ENCODE results near the gene SLC25A47. TPM values are rescaled to one million over a fixed set of nuclear protein-coding genes. Genes with fewer than 3 reads are reported as not detected.

The SLC25A47 gene
- total RNA-seq, 1 donor, result not detected

DNA sequence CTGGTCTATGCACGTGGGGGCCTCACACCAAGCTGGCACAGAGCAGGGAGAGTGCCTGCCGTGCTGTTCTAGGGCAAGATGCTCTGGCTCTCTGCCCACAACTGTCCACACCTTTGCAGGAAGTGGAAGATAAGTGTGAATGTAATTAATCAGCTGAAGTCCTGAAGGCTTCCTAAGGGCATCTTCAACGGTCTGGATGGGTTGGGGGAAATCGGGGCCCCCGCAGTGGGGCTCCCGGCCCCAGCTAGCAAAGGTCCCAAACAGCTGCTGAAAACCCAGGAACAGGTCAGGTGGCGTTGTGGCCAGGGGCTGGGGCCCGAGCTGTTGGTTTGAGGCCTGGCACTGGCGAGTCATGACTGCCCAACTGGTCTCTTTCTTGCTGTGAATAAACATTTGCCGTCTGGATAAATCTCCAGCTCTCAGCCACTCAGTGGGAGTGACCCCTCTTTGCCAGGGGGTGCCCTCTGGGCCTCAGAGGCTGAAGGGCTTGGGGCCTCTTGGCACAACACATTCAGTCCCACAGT is 10.2 kb upstream of the SLC25A47 start:
- TF ChIP-seq, protein P1, sequence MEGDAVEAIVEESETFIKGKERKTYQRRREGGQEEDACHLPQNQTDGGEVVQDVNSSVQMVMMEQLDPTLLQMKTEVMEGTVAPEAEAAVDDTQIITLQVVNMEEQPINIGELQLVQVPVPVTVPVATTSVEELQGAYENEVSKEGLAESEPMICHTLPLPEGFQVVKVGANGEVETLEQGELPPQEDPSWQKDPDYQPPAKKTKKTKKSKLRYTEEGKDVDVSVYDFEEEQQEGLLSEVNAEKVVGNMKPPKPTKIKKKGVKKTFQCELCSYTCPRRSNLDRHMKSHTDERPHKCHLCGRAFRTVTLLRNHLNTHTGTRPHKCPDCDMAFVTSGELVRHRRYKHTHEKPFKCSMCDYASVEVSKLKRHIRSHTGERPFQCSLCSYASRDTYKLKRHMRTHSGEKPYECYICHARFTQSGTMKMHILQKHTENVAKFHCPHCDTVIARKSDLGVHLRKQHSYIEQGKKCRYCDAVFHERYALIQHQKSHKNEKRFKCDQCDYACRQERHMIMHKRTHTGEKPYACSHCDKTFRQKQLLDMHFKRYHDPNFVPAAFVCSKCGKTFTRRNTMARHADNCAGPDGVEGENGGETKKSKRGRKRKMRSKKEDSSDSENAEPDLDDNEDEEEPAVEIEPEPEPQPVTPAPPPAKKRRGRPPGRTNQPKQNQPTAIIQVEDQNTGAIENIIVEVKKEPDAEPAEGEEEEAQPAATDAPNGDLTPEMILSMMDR (IDR thresholded peaks at IDR 0.05; ENCODE audit: insufficient read depth, low read length), result no peak
- no peak overlapping the region for H3K4me3 ChIP-seq (ENCODE audit: low read depth, low read length)
- DNase-seq (ENCODE audit: low read depth), result no peak

GRCh38 chr14:100313464-100314230 is 9.5 kb upstream of the SLC25A47 start:
- DNase-seq (ENCODE audit: low read depth), result no peak
- TF ChIP-seq, protein P1 (IDR thresholded peaks at IDR 0.05; ENCODE audit: insufficient read depth, low read length), result no peak

DNA sequence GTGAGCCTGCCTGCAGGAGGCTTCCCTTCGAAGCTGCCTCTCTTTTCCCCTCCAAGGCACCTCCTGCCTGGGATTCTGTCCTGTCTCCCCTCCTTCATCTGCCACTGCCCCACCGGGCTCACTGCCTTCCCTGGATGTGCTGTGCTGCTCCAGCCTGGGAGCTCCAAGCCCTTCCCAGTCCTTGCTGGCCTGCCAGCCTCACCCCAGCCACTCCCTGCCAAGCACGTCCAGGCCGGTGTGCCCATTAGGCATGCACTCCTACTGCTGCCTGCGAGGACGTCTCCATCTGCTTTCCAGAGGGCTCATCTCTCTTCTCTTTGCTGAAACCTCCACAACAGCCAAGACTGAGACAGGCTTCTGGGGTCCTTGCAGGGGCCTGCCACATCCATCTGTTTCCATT is 8.4 kb upstream of the SLC25A47 start:
- TF ChIP-seq, protein P1 (IDR thresholded peaks at IDR 0.05; ENCODE audit: insufficient read depth, low read length), result no peak
- no peak for DNase-seq (ENCODE audit: low read depth)
- no peak overlapping the region for H3K4me3 ChIP-seq (ENCODE audit: low read depth, low read length)

More at GRCh38 chr14:100313464-100314230, 9.5 kb upstream of the SLC25A47 start:
- no peak overlapping the region for H3K4me3 ChIP-seq (ENCODE audit: low read depth, low read length)

GRCh38 chr14:100317389-100317788 is 5.8 kb upstream of the SLC25A47 start:
- TF ChIP-seq, protein P1 (IDR thresholded peaks at IDR 0.05; ENCODE audit: insufficient read depth, low read length), result no peak
- no peak overlapping the region for H3K4me3 ChIP-seq (ENCODE audit: low read depth, low read length)
- DNase-seq (ENCODE audit: low read depth), result no peak

DNA sequence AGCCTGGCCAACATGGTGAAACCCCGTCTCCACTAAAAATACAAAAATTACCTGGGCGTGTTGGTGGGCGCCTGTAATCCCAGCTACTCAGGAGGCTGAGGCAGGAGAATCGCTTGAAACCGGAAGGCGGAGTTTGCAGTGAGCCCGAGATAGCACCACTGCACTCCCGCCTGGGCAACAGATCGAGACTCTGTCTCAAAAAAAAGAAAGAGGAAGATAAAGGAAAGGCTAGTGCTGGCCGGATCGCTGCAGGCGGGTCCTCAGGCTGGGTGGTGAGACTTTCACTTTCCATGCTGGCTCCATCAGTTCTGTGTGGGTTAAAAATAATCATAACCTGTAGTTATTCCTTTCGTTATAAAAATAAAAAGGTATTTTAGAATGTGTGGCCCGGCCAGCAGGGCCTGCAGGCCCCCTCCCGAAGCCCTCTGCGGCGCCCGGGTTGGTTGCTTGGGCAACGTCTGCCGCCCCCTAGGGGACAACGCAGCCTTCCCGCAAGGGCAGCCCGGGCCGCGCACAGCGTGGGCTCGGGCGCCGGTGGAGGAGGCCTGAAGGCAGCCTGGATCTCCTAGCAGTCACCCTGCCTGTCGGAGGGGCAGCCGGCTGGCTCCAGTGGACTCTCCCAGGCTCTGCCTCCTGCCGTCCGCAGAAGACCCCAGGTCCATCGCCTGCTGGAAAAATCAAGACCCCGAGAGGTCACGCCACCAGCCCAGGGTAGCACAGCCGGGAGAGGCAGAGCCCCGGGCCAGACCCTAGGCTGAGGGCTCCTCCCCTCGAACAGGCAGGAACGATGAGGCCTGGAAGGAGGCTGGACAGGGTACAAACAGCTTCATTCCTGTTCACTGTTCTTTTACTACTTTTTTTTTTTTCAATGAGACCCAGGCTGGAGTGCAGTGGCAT is 5.0 kb upstream of the SLC25A47 start:
- TF ChIP-seq, protein P1 (IDR thresholded peaks at IDR 0.05; ENCODE audit: insufficient read depth, low read length), result peak; percentile 77
- H3K4me3 ChIP-seq (ENCODE audit: low read depth, low read length), result no peak overlapping the region

GRCh38 chr14:100320157-100320856 is 2.8 kb upstream of the SLC25A47 start:
- H3K4me3 ChIP-seq (ENCODE audit: low read depth, low read length), result no peak overlapping the region
- DNase-seq (ENCODE audit: low read depth), result no peak
- TF ChIP-seq, protein P1 (IDR thresholded peaks at IDR 0.05; ENCODE audit: insufficient read depth, low read length), result no peak

More for the DNA sequence above, 5.0 kb upstream of the SLC25A47 start:
- peak; percentile 60 for DNase-seq (ENCODE audit: low read depth)
